ENCODE data around the gene NDRG3. TPM values are rescaled to one million over a fixed set of nuclear protein-coding genes. Genes with fewer than 3 reads are reported as not detected.

Gene NDRG3
- polyA plus RNA-seq, 2 of the 4 experiments (the other 2 are of a cell fraction): 30.6 to 34.4 TPM

GRCh38 chr20:36773597-36774390 lies 27.9 kb upstream of the NDRG3 start, which contains the start of gene DSN1 (continued):
- TF ChIP-seq, protein P1, sequence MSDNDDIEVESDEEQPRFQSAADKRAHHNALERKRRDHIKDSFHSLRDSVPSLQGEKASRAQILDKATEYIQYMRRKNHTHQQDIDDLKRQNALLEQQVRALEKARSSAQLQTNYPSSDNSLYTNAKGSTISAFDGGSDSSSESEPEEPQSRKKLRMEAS (IDR thresholded peaks at IDR 0.05): peak; percentile 69
- TF ChIP-seq RCOR1 (IDR thresholded peaks at IDR 0.05; ENCODE audit: low read depth, low read length) (no peak), ATOH8 (CRISPR knock-in tag; IDR thresholded peaks at IDR 0.05; ENCODE audit: low read depth) (no peak), ZSCAN20 (CRISPR knock-in tag; IDR thresholded peaks at IDR 0.05) (no peak), TFCP2L1 (CRISPR knock-in tag; IDR thresholded peaks at IDR 0.05) (no peak), NR3C1 (IDR thresholded peaks at IDR 0.05) (no peak), MAFK (IDR thresholded peaks at IDR 0.05; ENCODE audit: partially characterized antibody) (no peak), EHF (CRISPR knock-in tag; IDR thresholded peaks at IDR 0.05) (no peak)

DNA sequence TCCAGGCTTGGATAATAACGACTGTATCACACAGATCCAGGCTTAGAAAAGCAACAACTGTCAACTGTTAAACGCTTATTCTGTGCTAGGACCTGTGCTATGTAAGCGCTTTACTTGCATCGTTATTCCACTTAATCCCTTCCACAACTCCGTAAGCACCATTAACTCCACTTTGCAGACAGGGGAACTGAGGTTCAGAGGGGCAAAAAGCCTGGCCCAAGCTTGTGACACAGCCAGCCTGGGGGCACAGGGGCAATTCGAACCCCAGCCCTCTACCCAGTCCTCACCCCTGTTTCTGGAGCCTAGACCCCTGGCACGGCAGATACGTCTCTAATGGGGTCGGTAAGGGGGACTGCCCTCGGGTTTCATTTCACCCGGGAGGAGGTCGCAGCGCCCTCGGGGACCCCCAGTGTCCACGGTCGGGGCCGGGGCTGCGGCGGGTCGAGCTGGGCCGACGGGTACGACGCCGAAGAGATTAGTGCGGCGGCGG lies 27.3 kb upstream of the NDRG3 start:
- TF ChIP-seq HEYL (CRISPR knock-in tag; IDR thresholded peaks at IDR 0.05) (no peak), USF2 (IDR thresholded peaks at IDR 0.05) (no peak), EHF (CRISPR knock-in tag; IDR thresholded peaks at IDR 0.05) (no peak), NR3C1 (IDR thresholded peaks at IDR 0.05) (no peak), CHD2 (IDR thresholded peaks at IDR 0.05; ENCODE audit: low read length, partially characterized antibody) (no peak)
- H3K9me3 ChIP-seq: no peaks in the 10 kb centered on the region
- DNase-seq (ENCODE audit: low read depth in 1 of 2, low spot score in 1 of 2) (no peak), FAIRE-seq (no peak), ATAC-seq (peak in 1 of 2 experiments; percentile 59; a peak in 4 of 6 replicates)
- ChIA-PET CTCF (interaction anchor here (0.7 to 3.0 kb wide), 31 partner anchors 9 to 251 kb away, joined by 3 to 33 read pairs (median 4); partner anchors contain the start of gene RAB5IF), POLR2A (interaction anchor here (0.5 to 1.3 kb wide), 5 partner anchors 15 to 90 kb away, joined by 3 to 5 read pairs (median 4); a partner anchor contains a TSS)
- H3K4me1 ChIP-seq: peaks cover 8% of the 10 kb centered on the region
- peak overlapping the region; percentile 63 for H3K4me3 ChIP-seq
- peak overlapping the region; percentile 98 for H3K4me2 ChIP-seq
- peak overlapping the region; percentile 93 to 98 for H3K27ac ChIP-seq
- WGBS (ENCODE audit: missing lambda C conversion rate): 6% methylated on average over 22 of the region's 28 CpGs

DNA sequence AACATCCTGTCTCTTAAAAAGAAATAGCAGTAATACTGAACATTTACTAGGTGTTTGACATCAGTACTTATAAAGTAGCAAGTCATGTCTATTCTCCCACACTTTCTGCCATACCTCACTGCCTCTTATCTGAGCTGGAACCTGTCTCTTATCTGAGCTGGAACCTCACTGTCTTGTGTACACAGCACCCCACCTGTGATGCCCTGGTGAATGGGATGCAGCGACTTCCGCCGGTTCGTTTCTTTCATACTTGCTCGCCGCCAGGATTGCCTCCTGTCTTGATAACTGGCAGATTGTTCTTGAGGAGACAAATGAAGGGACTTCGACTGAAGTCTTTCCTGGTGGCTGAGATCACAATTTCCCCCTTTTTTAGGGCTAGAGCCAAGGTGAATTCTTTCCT lies 24.8 kb upstream of the NDRG3 start:
- ChIA-PET POLR2A (no interaction called here), CTCF (interaction anchor here (1.1 to 1.4 kb wide), 4 partner anchors 15 to 172 kb away, joined by 3 to 4 read pairs (median 3); partner anchors contain the start of gene RAB5IF)
- TF ChIP-seq KDM1A (IDR thresholded peaks at IDR 0.05; ENCODE audit: low read depth) (no peak), POLR2A (IDR thresholded peaks at IDR 0.05; ENCODE audit: low read length) (no peak), MAZ (IDR thresholded peaks at IDR 0.05; ENCODE audit: borderline replicate concordance, low read depth, low read length) (no peak), POLR2AphosphoS2 (conservative IDR thresholded peaks at IDR 0.05; ENCODE audit: low read length) (no peak), E2F6 (IDR thresholded peaks at IDR 0.05; ENCODE audit: borderline replicate concordance, low read depth) (no peak), EHMT2 (IDR thresholded peaks at IDR 0.05; ENCODE audit: low read depth) (no peak), HOXB5 (CRISPR knock-in tag; IDR thresholded peaks at IDR 0.05) (no peak), RCOR1 (IDR thresholded peaks at IDR 0.05; ENCODE audit: low read depth, low read length) (no peak), ZNF302 (CRISPR knock-in tag; IDR thresholded peaks at IDR 0.05) (no peak), EP300 (IDR thresholded peaks at IDR 0.05) (no peak), JUN (IDR thresholded peaks at IDR 0.05) (no peak), BHLHE40 (IDR thresholded peaks at IDR 0.05; ENCODE audit: low read depth, low read length) (no peak)
- DNase-seq (ENCODE audit: low read depth in 1 of 2, low spot score in 1 of 2) (no peak), FAIRE-seq (no peak), ATAC-seq (no peak)
- Histone ChIP-seq H3K4me3 (no peak overlapping the region), H3K27ac (no peak overlapping the region), H3K4me1 (peaks cover 8% of the 10 kb centered on the region), H3K4me2 (no peak overlapping the region), H3K9me3 (no peaks in the 10 kb centered on the region)
- WGBS (ENCODE audit: missing lambda C conversion rate): 94% methylated on average over 7 of the region's 7 CpGs

All from A549 (cell line).